ENCODE data around the gene PLEKHO1.

GRCh38 chr1:150110116-150110515 lies 39.6 kb upstream of the PLEKHO1 start:
- TF ChIP-seq TAF1 (IDR thresholded peaks at IDR 0.05; ENCODE audit: low read depth) (no peak), EP300 (IDR thresholded peaks at IDR 0.05; ENCODE audit: borderline replicate concordance) (no peak), MAX (IDR thresholded peaks at IDR 0.05) (no peak), REST (IDR thresholded peaks at IDR 0.05; ENCODE audit: low read depth) (no peak), EGR1 (IDR thresholded peaks at IDR 0.05) (no peak), CEBPB (IDR thresholded peaks at IDR 0.05) (no peak), CREB1 (IDR thresholded peaks at IDR 0.05; ENCODE audit: low read depth) (no peak), YY1 (IDR thresholded peaks at IDR 0.05; ENCODE audit: low read depth) (no peak), RAD21 (IDR thresholded peaks at IDR 0.05; ENCODE audit: low read depth) (no peak)
